ENCODE measurements around the gene HAO1.

The HAO1 gene

DNA sequence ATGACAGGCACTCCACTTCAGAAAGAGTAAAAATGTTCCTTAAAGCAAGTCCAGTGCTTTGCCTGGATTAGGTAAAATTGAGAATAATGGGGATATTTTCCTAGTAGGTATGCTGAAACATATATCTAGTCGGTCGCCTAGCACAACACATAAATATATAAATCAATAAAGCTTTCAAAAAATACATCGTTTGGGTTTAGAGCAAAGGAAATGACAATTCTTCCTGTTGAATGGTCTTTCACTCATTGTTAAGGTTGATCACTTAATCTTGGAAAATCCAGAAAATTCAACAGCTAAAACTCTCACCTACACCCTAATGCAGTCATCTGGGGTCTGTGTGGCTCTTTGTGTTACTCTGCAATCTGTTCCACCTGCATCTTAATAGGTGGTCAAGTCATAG, 13.9 kb downstream of the HAO1 start:
- no peak for DNase-seq

DNA sequence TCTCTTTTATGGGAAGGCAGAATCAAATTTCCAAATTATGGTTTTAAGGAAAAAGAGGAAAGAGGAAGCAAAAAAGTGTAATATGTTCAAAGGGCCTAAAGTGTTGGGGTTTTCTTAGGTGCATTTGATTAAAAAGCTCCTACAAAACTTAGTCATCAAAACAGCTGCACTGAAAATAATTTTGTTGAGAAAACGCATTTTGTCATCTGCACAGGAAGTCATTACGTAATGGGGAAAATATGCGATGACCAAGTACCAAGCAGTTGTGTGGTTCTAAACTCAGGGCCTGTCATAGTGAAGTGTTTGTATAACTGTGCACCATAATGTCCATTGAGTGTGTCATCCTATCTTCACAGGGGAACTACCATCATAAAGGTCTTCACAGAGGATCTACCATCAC, 15.6 kb downstream of the HAO1 start:
- DNase-seq: no peak

DNA sequence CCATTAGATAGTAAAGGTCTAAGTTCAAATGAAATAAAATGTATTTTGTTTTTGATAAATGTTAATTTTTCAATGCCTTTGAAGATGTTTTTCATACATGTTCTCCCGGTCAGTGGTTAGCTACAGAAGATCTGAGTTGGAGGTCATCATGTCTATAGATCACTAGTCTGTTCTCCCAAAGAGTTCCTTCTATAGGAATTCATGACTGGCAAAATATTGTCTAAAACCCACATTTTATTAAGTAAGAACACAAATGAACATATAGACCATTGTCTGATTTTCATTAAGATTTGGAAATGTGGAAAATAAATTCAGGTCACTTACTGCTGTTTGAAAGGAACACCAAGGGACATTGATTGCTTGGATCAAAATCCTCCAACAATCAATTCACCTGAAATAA, 23.6 kb downstream of the HAO1 start:
- DNase-seq: no peak

DNA sequence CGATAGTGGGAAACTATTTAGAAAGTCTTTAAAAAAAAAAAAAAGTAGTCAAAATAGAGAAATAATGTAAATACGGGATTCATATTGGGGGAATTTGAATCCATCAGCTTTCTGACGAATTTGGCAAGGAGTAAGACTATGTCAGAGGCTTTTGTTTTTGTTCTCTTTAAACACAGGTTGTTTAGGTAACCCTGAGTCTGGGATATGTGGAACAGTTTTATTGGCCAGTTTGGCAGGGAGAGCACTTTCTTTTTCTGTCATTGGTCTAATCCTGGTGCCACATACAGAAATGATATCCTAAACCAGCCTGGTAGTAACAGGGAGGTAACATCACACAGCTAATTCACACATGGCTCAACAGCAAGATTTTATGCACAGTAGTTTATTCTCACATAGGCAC, 27.7 kb downstream of the HAO1 start:
- DNase-seq: no peak

DNA sequence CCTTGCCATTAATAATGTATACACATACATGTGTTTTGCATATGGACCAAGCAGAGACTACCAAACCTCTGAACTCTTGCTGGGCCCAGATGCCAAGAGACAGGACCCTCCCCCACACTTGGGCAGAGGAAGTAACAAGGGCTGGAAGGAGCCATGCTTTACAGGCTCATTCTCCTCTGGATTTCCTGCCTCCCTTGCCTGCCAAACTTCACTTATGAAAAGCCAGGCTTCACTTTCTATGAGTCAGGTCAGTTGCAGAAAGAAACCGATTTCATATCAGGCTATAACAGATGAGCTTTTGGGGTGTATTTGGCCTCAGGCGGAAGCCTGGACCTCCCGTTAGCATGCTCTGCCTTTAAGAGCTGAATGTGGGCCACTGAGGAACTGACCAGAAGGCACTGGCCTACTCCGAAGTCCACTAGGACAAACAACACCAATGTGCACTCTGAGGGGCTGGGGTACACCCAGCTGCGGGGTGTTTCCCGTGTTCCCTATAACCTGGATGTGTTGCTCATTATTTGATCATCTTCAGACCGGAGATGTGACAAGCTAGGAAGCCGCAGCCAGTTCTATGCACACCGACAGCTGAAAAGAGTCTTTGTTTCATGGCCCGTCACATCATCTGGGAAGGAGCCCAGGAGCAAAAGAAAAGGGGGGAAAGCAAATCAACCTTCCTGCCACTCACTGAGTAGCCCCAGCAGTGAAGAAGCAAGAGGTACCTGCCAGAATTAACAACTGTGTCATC, 28.5 kb downstream of the HAO1 start:
- DNase-seq: no peak

DNA sequence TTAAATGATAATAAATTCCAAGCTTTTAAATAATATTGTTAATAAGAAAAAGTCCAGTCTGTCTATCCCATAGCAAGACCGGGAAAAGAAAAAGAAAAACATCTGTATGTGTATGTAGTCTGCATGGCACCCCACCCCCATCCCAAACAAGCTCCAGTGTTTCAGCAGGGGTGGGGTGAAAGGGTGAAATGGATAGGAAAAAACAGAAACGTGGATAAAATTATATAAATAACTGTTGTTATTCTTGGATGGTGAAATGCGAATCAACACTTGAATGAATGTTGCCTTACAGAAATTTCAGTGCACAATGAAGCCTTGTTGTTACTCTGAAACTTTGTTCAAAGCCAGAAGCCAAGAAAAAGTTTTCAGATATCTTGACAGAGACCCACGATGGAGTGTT, 31.4 kb downstream of the HAO1 start:
- DNase-seq: no peak

DNA sequence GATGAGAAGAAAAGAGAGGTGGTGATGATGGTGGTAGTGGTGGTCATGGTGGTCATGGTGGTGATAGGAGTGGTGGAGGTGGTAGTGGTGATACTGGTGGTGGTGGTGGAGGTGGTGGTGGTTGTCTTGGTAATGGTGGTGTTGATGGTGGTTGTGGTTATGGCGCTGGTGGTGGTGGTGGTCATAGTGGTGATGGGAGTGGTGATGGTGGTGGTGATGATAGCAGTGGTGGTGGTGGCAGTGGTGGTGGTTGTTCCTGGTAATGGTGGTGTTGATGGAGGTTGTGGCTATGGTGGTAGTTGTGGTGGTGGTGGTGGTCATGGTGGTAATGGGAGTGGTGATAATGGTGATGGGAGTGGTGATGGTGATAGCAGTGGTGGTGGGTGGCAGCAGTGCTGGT, 36.8 kb downstream of the HAO1 start:
- no peak for DNase-seq

DNA sequence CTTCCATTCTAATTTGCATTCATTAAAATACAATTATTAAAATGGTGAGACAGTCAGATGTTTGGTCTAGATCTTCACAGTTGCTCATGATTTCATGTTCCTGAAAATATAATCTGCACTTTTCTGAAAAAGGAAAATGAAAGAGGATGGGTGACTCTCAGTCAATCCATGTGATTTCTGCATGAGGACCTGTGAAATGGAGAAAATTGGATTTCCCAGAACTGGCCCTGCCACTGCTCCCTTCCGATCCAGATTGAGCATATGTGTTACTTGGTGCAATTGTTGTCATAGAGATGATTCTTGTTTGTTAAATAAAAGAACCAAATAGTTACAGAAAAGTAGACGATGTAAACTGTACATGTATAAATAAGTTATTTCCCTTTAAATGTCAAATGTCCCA, 37.4 kb downstream of the HAO1 start:
- DNase-seq: no peak

DNA sequence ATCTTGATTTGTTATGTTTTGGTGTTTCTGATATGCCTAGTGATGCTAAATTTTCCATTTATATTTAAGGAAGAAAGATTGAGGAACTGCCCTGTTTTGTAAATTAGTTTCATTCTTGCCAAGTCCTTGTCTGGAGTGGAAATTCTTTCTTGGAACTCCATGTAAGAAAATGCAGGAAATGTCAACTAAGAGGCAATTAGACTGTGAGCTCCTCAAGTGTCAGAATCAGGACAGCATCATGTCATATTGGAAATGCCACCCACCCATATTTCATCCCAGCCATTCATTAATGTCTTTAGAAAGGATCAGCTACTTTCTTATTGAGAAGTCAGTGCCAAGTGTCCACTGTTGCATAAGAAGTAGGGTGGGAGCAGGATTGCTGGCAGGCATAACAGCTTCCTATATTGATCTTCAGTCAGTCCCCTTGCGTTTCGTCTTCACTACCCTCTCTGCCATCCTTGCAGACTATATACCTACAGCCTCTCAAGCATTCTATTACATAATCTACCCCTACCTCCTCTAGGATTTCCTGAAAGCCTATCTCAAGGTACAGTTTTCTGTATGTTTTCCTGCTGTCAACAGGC, 42.4 kb downstream of the HAO1 start:
- DNase-seq: no peak

DNA sequence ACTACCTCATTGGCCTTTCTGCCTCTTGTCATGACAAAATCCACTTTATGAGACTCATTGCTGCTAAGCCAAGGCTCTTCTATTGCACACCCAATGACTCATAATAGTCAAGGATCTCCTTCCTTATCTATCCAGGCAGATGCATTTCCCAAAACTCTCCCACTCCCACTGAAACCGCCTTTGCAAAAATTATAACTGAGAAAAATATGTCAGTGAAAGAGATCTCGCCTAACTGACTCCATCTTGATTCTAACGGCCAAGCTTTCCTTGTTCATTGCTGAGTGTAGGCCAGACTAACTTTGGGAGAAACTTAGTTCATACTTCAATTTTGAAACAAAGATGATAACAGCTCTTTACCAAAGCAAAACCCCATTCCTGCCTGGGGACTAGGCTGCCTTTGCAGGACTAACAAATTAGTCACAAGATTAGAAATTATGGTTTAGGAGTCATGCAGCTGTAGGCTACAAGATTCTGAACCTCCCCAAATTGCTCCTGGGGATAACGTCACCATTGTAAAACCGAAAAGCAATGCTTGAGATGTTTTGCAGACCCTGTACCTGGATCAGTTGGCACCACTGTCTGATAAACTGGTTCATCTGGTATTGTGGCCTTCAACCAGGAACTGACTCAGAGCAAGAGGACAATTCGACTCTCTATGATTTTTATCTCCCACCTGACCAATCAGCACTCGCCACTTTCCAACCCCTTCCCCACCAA, 47.1 kb downstream of the HAO1 start:
- no peak for DNase-seq

DNA sequence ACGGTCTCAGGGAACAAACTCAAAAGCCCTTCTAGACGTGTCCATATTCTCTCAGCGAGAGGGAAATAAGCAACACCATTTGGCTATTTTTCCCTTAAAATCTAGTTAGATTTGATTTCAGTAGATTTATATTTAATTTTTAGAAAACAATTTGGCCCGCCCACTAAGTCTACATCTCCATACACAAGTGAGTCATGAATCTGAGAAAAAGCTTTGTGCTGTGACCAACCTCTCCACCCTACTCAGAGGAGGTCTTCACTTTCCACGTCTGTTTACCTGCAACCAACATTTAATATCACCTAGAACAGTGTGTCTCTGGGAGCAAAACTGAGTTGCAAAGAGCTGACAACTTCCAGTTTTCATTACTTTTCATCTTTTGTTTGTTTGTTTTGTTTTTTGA, 48.6 kb downstream of the HAO1 start:
- DNase-seq: no peak

DNA sequence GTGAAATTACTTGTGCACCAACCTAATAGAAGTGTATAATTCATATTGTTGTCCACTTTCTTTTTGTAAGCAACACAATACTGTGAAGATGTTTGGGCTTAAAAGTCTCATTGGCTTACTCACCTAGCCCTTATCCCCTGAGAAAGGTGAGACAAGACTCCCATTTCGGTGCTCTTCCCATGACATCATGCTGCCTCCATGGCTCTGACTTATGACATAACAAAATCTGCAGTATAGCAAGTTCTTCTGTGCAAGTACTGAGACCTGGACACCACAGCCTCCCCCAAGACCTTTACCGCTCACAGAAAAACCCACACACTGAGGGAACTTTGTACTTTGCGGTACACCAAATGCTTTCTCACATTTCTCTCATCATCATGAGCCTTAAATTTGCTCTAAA, 50.5 kb downstream of the HAO1 start:
- DNase-seq: no peak

DNA sequence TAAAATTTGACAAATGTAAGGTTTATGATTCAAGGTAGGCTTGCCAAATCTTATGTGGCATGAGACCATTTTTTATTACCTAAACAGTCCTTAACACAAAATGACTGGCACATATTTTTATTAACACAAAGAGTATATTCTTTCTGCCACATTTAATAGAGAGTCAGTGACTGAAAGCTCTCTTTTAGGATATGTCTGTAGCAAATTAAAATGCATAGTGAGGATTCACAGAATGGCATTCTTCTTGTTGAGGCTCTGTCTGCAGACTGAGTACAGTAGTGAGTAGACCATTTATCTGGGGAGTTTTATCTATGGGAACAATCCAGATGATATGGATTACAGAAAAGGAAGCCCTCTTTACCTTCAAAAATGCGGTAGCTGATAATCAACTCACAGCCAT, 56.5 kb downstream of the HAO1 start:
- no peak for DNase-seq

DNA sequence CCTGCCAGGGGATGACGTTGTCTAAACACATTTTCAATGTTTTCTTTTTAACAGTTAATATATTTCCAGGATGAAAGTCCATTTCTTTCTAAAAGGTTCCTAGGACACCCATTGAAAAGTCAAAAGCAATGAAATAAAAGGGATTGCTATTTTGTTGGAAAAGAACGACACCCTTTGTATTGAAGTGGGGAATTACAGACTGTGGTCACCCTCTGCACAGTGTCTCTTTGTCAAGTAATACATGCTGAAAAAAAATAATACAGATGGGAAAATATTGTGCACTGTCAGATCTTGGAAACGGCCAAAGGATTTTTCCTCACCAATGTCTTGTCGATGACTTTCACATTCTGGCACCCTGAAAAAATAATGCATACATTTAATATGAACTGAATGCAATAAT, 56.9 kb downstream of the HAO1 start:
- DNase-seq: no peak

DNA sequence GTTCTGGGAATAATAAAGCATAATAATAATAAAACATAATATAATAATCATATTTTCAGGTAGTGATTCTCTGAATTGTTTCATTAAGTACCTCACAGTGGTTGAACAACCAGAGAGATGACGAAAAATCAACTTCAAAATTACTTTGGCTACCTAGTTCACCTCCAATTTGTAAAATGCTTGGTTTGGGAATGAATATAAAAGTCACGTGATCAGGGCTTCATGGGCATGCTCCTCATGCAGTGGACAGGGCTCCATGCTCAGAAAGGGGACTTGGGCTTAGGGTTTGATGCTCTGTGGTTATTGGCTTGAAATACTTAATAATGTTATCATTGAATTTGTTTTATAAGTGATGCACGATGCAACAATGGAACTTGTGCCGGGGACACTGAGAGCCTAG, 58.2 kb downstream of the HAO1 start:
- DNase-seq: no peak

DNA sequence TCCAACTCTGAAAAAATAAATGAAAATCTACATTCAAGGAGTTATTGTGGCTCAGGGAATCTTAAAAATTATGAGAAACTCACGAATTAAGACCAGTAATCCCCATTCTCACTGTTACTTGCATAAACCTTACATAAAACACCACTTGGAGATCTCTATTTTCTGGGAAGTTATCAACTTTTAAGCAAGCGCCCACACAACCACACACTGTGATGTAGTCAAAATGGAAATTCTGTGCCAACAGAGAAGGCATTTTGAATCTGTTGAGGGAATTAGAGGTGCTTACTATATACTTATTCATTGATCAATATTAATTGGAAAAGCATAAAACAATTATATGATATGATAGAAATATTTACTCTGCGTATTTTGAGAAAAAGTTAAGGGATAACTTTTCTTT, 58.7 kb downstream of the HAO1 start:
- DNase-seq: no peak

DNA sequence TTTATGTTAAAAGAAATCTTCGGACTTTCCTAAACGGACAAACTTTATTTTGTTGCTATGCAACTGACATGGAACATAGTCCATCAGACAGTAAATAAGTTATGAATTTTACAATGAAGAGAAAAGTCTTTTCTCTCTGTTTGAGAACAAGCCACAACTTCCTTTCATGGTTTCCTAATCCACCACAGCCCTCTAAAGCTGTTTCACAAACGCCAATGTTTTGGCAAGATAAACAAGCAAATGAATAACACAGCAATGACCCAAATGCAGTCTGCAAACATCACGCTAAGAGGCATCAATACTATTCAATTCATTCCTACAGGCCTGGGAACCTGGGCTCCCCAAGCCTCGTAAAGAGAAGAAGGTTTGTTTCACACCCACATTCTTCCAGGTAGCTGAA, 60.4 kb downstream of the HAO1 start:
- no peak for DNase-seq

DNA sequence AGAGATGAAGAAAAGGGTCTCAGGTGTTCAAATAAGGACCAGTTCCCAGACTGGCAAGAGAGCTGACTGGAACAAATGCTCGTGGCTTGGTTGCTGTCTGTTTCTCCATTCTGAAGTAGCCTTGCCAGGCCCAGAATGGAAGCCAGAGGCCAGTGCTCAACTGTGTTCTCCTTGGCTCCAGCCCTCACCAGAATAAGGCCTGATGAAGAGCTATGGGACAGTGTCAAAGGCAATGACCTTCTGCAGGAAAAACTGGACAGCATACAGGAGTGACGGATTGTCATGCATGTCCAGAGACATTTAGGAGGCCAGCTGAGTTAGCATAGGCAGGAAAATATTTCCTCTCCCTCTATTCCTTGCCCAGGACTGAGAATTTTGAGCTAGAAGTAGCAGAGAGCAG, 72.2 kb downstream of the HAO1 start:
- no peak for DNase-seq

DNA sequence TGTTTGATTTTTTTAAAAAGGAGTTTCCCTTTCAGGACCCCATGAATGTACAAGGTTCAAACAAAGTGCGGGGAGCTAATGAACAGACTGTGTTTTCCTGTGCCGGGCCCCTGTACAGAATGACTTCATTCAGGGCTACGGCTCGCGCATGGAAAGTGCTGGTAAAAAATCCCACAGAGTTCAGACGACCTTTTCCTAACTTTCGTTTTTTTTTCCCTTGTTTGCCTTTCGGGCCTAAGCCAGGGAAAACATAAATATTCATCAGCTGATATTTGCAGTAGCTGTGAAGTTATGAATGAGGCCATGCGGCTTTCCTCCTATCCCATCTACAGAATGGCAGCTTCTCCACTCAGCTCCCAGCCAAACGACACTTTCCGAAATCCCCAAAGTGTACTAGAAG, 74.0 kb downstream of the HAO1 start:
- DNase-seq: no peak

DNA sequence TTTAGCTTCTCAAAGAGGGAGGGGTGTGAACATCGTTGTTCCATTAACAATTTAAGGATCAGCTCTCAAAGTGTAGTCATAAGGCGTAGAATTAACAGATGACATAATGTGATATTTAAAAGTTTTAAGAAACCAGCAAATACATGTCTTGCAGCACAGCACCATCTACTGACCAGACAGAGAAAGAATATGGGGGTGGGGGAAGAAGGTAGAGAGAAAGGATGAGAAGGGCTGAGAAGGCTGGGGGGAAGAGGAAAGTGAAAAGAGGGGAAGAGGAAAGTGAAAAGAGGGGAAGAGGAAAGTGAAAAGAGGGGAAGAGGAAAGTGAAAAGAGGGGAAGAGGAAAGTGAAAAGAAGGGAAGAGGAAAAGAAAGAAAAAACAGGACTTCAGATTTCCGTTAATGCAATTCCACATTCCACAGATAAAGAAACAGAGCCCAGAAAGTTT, 80.9 kb downstream of the HAO1 start:
- no peak for DNase-seq

DNA sequence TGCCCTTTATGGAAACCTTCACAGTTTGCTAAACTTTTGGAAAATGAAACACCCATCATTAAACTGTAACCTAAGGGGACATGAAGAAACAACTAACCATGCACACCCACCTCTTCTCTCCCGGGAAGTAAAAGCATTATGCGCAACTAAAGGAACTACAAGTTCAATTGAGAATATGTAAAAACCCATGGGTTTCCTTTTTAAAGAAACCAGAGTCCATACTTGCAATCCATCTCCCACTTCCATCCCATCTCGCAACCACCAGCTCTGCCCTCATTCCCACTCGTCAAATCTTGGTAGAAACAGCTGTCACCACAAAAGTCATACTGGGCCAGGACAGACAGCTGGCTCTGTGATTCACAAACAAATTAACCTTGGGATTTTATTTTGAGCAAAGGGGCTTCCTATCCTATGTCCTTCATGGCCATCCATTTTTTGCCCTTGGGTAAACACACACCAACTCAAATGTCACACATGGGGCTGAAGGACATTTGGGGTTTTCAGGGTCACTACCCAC, 81.5 kb downstream of the HAO1 start:
- DNase-seq: no peak

DNA sequence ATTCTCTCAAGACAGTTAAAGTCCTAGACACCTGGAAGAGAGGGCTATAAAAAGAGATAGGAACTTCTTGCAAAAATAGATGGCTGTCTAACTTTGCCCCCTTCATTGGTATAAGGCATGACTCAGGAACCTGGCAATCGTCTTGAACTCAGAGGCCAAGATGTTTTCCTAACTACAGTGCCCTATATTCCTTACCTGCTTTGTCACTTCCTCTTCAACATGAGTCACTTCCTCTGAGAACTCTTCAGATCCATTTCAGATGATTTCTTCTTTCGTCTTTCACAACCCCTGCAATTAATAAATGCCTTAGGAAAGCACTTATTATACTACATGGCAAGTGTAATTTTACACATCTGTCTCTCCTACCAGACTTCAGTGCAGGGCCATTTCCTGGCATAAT, 83.5 kb downstream of the HAO1 start:
- no peak for DNase-seq

DNA sequence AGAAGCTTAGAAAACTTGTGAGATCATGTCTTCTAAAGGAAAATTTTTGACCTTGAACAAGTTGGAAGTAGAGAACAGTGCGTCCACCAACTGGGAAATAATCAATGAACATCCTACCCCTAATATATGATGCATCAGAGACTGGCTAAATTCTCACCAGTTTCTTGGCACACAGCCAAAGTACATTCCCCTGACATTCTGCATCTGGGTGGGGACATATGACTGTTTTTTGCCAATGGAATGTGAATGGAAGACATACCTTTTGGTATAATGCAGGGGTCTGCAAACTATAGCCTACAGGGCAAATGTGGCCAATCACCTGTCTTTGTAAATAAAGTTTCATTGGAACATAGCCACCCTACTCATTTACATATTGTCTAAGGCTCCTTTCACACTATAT, 84.7 kb downstream of the HAO1 start:
- DNase-seq: no peak

DNA sequence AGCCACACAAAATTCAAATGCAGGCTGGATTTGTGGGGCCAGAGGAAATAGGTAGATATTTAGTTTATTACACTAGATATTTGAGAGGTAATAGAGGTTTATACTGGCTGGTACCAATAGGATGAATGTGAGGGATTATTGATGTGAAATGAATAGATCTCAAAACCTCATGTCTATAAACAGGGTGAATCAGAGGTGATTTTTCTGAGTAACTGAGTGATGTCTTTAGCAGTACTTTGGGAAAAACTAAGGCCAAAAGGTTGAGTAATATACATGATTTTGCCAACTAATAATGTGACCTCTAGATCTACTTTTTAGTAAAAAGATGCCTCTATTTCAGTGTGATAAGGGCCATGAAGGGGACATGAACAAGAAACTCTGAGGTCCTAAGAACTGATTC, 86.8 kb downstream of the HAO1 start:
- DNase-seq: no peak
